Measurements from ENCODE around the gene TSPO2. TPM values are rescaled to one million over a fixed set of nuclear protein-coding genes. Genes with fewer than 3 reads are reported as not detected.
"Not testable (repeated sequence)": the region's sequence is repeated elsewhere in the genome, so short reads cannot be mapped to it uniquely, and the experiment has no call there.

TSPO2 gene, protein sequence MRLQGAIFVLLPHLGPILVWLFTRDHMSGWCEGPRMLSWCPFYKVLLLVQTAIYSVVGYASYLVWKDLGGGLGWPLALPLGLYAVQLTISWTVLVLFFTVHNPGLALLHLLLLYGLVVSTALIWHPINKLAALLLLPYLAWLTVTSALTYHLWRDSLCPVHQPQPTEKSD
- 1 to 10 TPM in 1 of 3 donors, under 1 TPM in 2; 0.33 to 1.2 (median 0.60) TPM for polyA plus RNA-seq (ENCODE audit: insufficient read length in 3 of 3)
- long read RNA-seq, donor 1: 0 reads
- long read RNA-seq, donor 2: 0 reads
- long read RNA-seq, donor 3: 0 reads
- long read RNA-seq, donor 4: 0 reads
- long read RNA-seq, donor 5: 0 reads
- long read RNA-seq, donor 6: 0 reads
- long read RNA-seq, donor 7: 0 reads
- long read RNA-seq, donor 8: 0 reads
- long read RNA-seq, donor 9: 0 reads
- long read RNA-seq, donor 10: 0 reads
- long read RNA-seq, donor 11: 0 reads
- long read RNA-seq, donor 12: 0 reads
- long read RNA-seq, donor 13: 0 reads
- long read RNA-seq, donor 14: 0 reads
- long read RNA-seq, donor 15: 0 reads
- long read RNA-seq, donor 16: 0 reads

- DNase-seq: no peak
Observed at GRCh38 chr6:41042226-41043055, at the start of gene TSPO2. Gene TSPO2, plus strand, starts transcription at chr6:41042467. Its CDS starts 519 bp downstream, at chr6:41042986.

DNA sequence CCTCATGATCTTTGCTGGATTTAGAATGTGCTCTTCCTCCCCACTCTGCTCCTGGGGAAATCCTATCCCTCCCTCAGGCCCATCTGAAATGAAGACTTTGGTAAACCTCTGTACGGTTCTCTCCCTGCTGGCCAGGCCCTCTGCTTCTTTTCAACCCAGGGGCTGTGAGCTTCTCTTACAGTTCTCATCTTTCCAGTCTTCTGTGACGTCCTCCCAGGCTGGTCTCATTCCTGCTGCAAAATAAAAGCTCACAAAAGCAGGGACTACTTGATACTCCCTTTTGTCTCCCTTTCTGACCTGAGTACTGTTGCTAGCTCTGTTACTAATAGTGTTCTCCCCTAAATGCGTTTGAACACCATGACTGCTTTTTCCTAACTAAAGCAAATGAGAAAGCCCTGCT, 49.5 kb upstream of the TSPO2 start:
- DNase-seq: no peak

GRCh38 chr6:40996591-40997233, 45.6 kb upstream of the TSPO2 start:
- DNase-seq: peak; percentile 62

- no peak for DNase-seq
Observed at GRCh38 chr6:40997234-40997957, 44.9 kb upstream of the TSPO2 start.

DNA sequence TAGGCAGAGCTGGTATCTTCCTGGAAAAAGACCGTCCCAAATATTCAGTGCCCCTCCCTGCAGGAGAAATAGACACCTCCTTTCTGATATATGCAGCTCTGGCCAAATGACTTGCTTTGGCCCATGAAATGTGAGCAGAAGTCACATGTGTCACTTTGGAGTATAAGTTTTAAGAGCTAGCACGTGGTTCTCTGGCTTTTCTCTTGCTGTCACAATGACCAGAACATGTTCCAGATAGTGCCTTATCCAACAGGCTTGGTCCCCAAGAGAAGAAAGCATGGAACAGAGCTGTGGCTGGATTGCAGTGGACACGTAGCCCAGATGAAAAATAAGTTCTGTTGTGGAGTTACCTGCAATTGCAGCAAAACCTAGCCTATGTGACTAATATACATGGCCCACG, 43.6 kb upstream of the TSPO2 start:
- no peak for DNase-seq

- no peak for DNase-seq
Observed at GRCh38 chr6:40999569-40999968, 42.7 kb upstream of the TSPO2 start.

- no peak for DNase-seq
Observed at GRCh38 chr6:41000248-41000647, 42.0 kb upstream of the TSPO2 start.

GRCh38 chr6:41002168-41002567, 40.1 kb upstream of the TSPO2 start:
- no peak for DNase-seq

- not testable (repeated sequence) for DNase-seq
Observed at GRCh38 chr6:41006217-41006616, 36.0 kb upstream of the TSPO2 start.

- DNase-seq: not testable (repeated sequence)
Observed at GRCh38 chr6:41006980-41007379, 35.3 kb upstream of the TSPO2 start.

GRCh38 chr6:41008011-41008410, 34.3 kb upstream of the TSPO2 start:
- DNase-seq: no peak

DNA sequence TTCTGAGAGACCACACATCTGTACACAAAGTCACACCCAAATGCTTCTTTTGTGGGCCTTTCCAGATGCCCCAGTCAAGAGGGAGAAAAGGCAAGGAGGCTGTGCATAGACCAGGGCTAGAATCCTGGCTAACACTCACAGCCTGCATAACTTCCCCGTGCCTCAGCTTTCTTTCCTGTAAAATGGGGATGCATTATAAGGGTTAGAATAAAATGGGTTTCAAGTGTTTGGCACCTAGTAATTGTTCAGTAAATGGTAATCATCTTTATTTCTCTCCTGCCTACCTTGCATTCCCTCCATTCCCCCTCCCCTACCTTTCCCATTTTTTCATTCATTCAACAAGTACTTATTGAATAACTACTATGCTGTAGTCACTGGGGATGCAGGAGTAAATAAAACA, 32.6 kb upstream of the TSPO2 start:
- no peak for DNase-seq

GRCh38 chr6:41011673-41012072, 30.6 kb upstream of the TSPO2 start:
- no peak for DNase-seq

DNA sequence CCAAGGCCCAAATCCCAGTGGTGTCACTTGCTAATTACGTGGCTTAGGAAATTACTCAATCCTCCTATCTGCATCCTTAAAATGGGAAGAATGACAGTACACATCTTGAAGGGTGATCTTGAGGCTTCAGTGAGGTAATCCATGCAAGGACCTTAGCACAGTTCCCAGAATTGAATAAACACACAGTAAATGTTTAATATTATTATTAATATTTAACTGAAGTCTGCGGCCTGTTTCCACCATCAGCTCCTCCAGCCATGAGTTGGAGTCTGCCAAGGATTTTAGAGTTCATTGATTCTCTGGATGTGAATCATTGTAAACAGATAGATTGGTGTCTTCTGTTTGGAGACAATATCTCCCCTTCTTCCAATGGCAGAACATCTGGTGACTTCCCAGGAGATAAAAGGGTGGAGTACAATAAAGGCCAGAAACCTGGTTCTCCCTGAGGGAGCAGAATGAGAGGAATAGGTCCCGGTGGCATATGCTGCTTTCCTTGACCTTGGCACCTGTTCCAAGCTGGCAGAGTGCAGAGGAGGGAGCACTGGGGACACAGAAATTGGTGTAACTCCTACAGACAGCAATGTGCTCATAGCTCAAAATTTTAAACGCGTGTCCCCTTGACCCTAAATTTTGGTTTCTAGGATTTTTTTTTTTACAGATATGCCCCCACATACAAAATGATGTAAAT, 28.7 kb upstream of the TSPO2 start:
- no peak for DNase-seq

DNA sequence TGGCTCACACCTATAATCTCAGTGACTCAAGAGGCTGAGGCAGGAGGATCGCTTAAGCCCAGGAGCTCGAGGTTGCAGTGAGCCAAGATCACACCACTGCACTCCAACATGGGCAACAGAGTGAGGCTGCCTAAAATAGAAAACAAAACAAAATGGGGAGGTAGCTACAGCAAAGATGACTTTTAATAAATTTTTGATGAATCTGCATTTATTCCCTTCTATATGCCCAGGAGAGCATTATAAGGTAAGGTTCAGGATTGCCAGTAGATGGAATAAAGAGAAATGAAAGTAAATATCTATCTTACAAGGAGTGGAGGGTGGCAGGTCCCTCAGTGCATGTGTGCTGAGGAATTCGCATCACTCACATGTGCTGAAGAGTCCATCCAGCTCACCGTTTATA, 27.5 kb upstream of the TSPO2 start:
- DNase-seq: no peak

GRCh38 chr6:41015860-41016259, 26.4 kb upstream of the TSPO2 start:
- not testable (repeated sequence) for DNase-seq

GRCh38 chr6:41017663-41018062, 24.6 kb upstream of the TSPO2 start:
- DNase-seq: no peak

GRCh38 chr6:41021832-41022231, 20.4 kb upstream of the TSPO2 start:
- no peak for DNase-seq

DNA sequence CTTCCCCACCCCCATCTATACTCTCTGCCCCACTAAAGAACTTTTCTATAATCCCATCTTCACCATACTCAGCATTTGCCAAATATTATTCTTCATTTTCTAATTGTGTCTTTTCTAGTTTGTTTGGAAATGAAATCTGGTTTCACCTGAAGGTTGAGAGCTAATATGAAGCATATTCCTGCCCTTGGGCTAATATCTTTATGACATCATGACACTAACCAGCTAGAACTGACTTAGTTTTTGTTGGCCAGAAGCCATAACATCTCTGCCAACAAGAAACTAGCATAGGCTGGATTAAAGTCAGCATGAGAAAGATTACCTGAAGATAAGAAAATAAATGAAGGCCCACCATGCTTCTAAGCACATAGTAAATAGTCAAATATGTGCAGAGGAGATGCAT, 20.0 kb upstream of the TSPO2 start:
- DNase-seq: no peak

DNA sequence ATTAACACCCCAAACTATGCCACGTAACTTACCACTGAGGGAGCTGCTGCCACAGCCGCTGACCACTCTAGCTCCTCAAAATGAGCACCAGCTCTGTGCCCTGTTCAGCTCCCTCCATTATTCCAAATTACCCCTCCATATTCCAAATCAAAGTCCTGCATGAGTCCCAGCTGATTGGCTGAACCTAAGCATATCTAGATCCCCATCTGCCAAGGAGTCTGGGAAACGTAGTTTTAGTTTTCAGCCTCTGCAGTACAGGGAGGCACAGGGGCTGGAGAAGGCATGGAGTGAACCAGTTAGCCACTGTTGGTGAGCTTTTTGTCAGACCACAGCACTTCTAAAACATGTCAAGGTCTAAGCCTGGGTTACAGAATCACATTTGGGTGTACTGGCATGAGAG, 19.2 kb upstream of the TSPO2 start:
- no peak for DNase-seq

DNA sequence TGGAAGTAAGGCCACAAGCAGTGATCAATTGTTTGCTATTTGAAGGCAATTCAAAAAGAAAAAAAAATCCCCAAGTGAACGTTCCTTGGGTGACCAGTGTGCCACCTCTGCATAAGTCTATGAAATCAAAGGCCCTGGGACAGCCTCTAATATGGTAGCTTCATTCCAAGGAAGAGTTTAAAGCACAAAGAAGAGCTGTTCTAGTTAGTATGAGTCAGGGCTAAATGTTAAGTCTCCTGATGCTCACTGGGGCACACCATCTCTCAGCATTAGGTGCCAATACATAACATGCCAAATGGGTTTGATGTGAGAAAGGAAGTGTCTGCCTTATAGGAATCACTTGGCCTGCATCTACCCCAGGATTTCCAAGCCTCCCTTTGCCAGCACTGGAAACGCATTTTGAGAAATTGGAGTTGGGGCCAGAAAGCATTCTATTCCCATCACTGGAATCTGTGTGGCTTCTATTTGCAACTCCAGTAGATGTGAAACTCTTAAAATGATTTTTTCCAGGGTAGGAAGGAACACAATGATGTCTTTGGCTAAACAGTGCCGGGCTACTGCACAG, 16.2 kb upstream of the TSPO2 start:
- DNase-seq: no peak
